Upper lobe of left lung (tissue), 6 donors: ENCODE measurements around the gene FAM227A. TPM values are rescaled to one million over a fixed set of nuclear protein-coding genes. Genes with fewer than 3 reads are reported as not detected.

Experiments
- ATAC-seq, 2 donors: fragments of 200-7000 bp; cut with Tn5 transposase; one replicate each; pipeline ENCODE4 v1.9.1; 2022; ENCODE audit warnings: mild to moderate bottlenecking in 2 of 2, moderate library complexity in 2 of 2; ENCODE audit not compliant: low FRiP score in 2 of 2
- DNase-seq, 2 donors: peaks; one replicate each; pipeline ENCODE4 v3.0.0-alpha.2; 2019 to 2020
- H3K27ac ChIP-seq, 4 donors: fragments of 200-600 bp; sonication (generic); one replicate each; pipeline ENCODE4 v1.5.1; 2016 to 2019
- H3K27me3 ChIP-seq, 4 donors: fragments of 200-600 bp; sonication (generic); one replicate each; pipeline ENCODE4 v1.5.1; 2017 to 2019
- H3K36me3 ChIP-seq, 4 donors: fragments of 200-600 bp; sonication (generic); one replicate each; pipeline ENCODE4 v1.5.1; 2016 to 2019
- H3K4me1 ChIP-seq, 4 donors: fragments of 200-600 bp; sonication (generic); one replicate each; pipeline ENCODE4 v1.5.1; 2018 to 2019
- H3K4me3 ChIP-seq, 4 donors: fragments of 200-600 bp; sonication (generic); one replicate each; pipeline ENCODE4 v1.5.1; 2017 to 2019; ENCODE audit warnings: mild to moderate bottlenecking in 2 of 4, moderate library complexity in 1 of 4
- H3K9me3 ChIP-seq, 4 donors: fragments of 200-600 bp; sonication (generic); one replicate each; pipeline ENCODE4 v1.5.1; 2018 to 2019
- CTCF ChIP-seq, 6 experiments: fragments of 450-650 bp in 4 of 6; fragments of 200-600 bp in 2 of 6; sonication (generic) in 2 of 6; IDR thresholded peaks; one replicate each; pipeline ENCODE4 v1.5.1; 2016 to 2019; ENCODE audit warnings: antibody characterized with exemption in 6 of 6
- EP300 ChIP-seq, 4 donors: sonication (generic); formaldehyde crosslinking; IDR thresholded peaks; one replicate each; pipeline ENCODE4 v1.5.1; 2017; ENCODE audit warnings: antibody characterized with exemption in 4 of 4, control low read depth in 2 of 4
- POLR2A ChIP-seq, 4 donors: fragments of 450-650 bp; IDR thresholded peaks; one replicate each; pipeline ENCODE4 v1.5.1; 2016 to 2017; ENCODE audit warnings: antibody characterized with exemption in 4 of 4, mild to moderate bottlenecking in 2 of 4
- POLR2AphosphoS5 ChIP-seq, 2 donors: sonication (generic); formaldehyde crosslinking; IDR thresholded peaks; one replicate each; pipeline ENCODE4 v1.5.1; 2017; ENCODE audit warnings: antibody characterized with exemption in 2 of 2
- WGBS, 2 donors: methylation state at CpG; one replicate each; pipeline ENCODE4 v1.1.5; 2017 to 2018; 5-methylcytosine and 5-hydroxymethylcytosine counted together
- total RNA-seq, 6 donors: library from RNA; depleted of rRNA in 4 of 6; stranded (reverse); fragments of >200 nt in 4 of 6; gene quantifications; one replicate each; pipeline versions ENCODE4 v1.1.0 to v1.2.1, GENCODE V29; 2016 to 2021
- donor health status: DM: no; HTN: no; CAD: no; lungs with moderate emphysema.
- donor health status: DM: no; HTN: yes; CAD: no; lungs with severe emphysema.

The FAM227A gene
- total RNA-seq, 6 donors from 2014 or later = 0.49 to 21.3 (median 8.3) TPM

- Histone ChIP-seq H3K27me3 (no peaks in the 10 kb centered on the region), H3K4me3 (peak overlapping the region; percentile 70 to 92 (median 90))
- 11 to 13% methylated on average over 5 to 21 of the region's 22 CpGs for WGBS, 2 donors
Observed at GRCh38 chr22:38655519-38656255, 505 bp downstream of the FAM227A start.

GRCh38 chr22:38653741-38654140 lies 2.5 kb downstream of the FAM227A start:
- WGBS, 2 donors = 97% methylated on average over 8 of the region's 8 CpGs
- Histone ChIP-seq H3K4me3 (no peak overlapping the region), H3K27ac (no peak overlapping the region), H3K27me3 (no peaks in the 10 kb centered on the region), H3K9me3 (no peaks in the 10 kb centered on the region), H3K4me1 (peaks cover 7 to 25% (median 16%) of the 10 kb centered on the region in 4 donors), H3K36me3 (no peaks in the 10 kb centered on the region)
- TF ChIP-seq POLR2AphosphoS5 (IDR thresholded peaks at IDR 0.05) (no peak), CTCF (IDR thresholded peaks at IDR 0.05) (no peak)
- ATAC-seq (no peak), DNase-seq (no peak)

More at GRCh38 chr22:38655519-38656255, 505 bp downstream of the FAM227A start:
- Histone ChIP-seq H3K4me1 (peaks cover 7 to 27% (median 16%) of the 10 kb centered on the region in 4 donors), H3K36me3 (no peaks in the 10 kb centered on the region), H3K27ac (peak overlapping the region; percentile 84 to 96 (median 88)), H3K9me3 (no peaks in the 10 kb centered on the region)
- DNase-seq = no peak
- TF ChIP-seq POLR2A (IDR thresholded peaks at IDR 0.05) (no peak), CTCF (IDR thresholded peaks at IDR 0.05) (no peak), EP300 (IDR thresholded peaks at IDR 0.05) (no peak), POLR2AphosphoS5 (IDR thresholded peaks at IDR 0.05) (no peak)
- ATAC-seq = peak in 1 of 2 donors; percentile 31

GRCh38 chr22:38652859-38653258 lies 3.3 kb downstream of the FAM227A start:
- DNase-seq = no peak
- TF ChIP-seq EP300 (IDR thresholded peaks at IDR 0.05) (no peak), POLR2A (IDR thresholded peaks at IDR 0.05) (no peak), CTCF (IDR thresholded peaks at IDR 0.05) (no peak), POLR2AphosphoS5 (IDR thresholded peaks at IDR 0.05) (no peak)
- no peak for ATAC-seq

GRCh38 chr22:38649841-38650522 lies 6.2 kb downstream of the FAM227A start:
- Histone ChIP-seq H3K4me1 (no peaks in the 10 kb centered on the region), H3K27ac (no peak overlapping the region), H3K27me3 (no peaks in the 10 kb centered on the region), H3K9me3 (no peaks in the 10 kb centered on the region), H3K4me3 (no peak overlapping the region), H3K36me3 (no peaks in the 10 kb centered on the region)
- ATAC-seq (no peak), DNase-seq (no peak)
- TF ChIP-seq CTCF (IDR thresholded peaks at IDR 0.05) (no peak), EP300 (IDR thresholded peaks at IDR 0.05) (no peak), POLR2AphosphoS5 (IDR thresholded peaks at IDR 0.05) (no peak), POLR2A (IDR thresholded peaks at IDR 0.05) (no peak)
- 77% methylated on average over 5 of the region's 5 CpGs for WGBS, 2 donors

More at GRCh38 chr22:38652859-38653258, 3.3 kb downstream of the FAM227A start:
- Histone ChIP-seq H3K27ac (no peak overlapping the region), H3K4me1 (peaks cover 7 to 16% (median 14%) of the 10 kb centered on the region in 4 donors), H3K9me3 (no peaks in the 10 kb centered on the region), H3K4me3 (no peak overlapping the region), H3K27me3 (no peaks in the 10 kb centered on the region), H3K36me3 (no peaks in the 10 kb centered on the region)
